Effector CD8-positive, alpha-beta T cell (primary cell): Measurements from ENCODE around the gene PLXDC2.
"Not testable (repeated sequence)": the region's sequence is repeated elsewhere in the genome, so short reads cannot be mapped to it uniquely, and the experiment has no call there.

Experiments used
- DNase-seq: peaks from one replicate; lab custom pipeline; 2025; lab: John Stamatoyannopoulos, UW

PLXDC2 gene

GRCh38 chr10:20045100-20045499, 228.9 kb downstream of the PLXDC2 start:
- DNase-seq: not testable (repeated sequence)

- DNase-seq: no peak
Measured at GRCh38 chr10:20048161-20048560, 231.9 kb downstream of the PLXDC2 start.

GRCh38 chr10:20058135-20058534, 241.9 kb downstream of the PLXDC2 start:
- no peak for DNase-seq

GRCh38 chr10:20059084-20059835, 243.0 kb downstream of the PLXDC2 start:
- DNase-seq: no peak

- no peak for DNase-seq
Measured at GRCh38 chr10:20065814-20066213, 249.6 kb downstream of the PLXDC2 start.

GRCh38 chr10:20073167-20073566, 256.9 kb downstream of the PLXDC2 start:
- no peak for DNase-seq

- DNase-seq: no peak
Measured at GRCh38 chr10:20075713-20076112, 259.5 kb downstream of the PLXDC2 start.

- DNase-seq: no peak
Measured at GRCh38 chr10:20084451-20084850, 268.2 kb downstream of the PLXDC2 start.

GRCh38 chr10:20085115-20085514, 268.9 kb downstream of the PLXDC2 start:
- DNase-seq: no peak

GRCh38 chr10:20087353-20087752, 271.1 kb downstream of the PLXDC2 start:
- no peak for DNase-seq

GRCh38 chr10:20088061-20088701, 271.9 kb downstream of the PLXDC2 start:
- DNase-seq: no peak

- no peak for DNase-seq
Measured at GRCh38 chr10:20089879-20090278, 273.6 kb downstream of the PLXDC2 start.

GRCh38 chr10:20090831-20091230, 274.6 kb downstream of the PLXDC2 start:
- no peak for DNase-seq

- no peak for DNase-seq
Measured at GRCh38 chr10:20091698-20092097, 275.5 kb downstream of the PLXDC2 start.

- DNase-seq: no peak
Measured at GRCh38 chr10:20093600-20093999, 277.4 kb downstream of the PLXDC2 start.

- no peak for DNase-seq
Measured at GRCh38 chr10:20094226-20094976, 278.2 kb downstream of the PLXDC2 start.

GRCh38 chr10:20100171-20100570, 283.9 kb downstream of the PLXDC2 start:
- no peak for DNase-seq

GRCh38 chr10:20105236-20105635, 289.0 kb downstream of the PLXDC2 start:
- DNase-seq: no peak

GRCh38 chr10:20105931-20106330, 289.7 kb downstream of the PLXDC2 start:
- DNase-seq: no peak

GRCh38 chr10:20108021-20108420, 291.8 kb downstream of the PLXDC2 start:
- no peak for DNase-seq

GRCh38 chr10:20109613-20110012, 293.4 kb downstream of the PLXDC2 start:
- no peak for DNase-seq

GRCh38 chr10:20110125-20111100, 294.2 kb downstream of the PLXDC2 start:
- DNase-seq: no peak
